Retinal pigment epithelial cell (primary cell): Measurements from ENCODE around the gene RUNX3.

Experiments used
- DNase-seq: peaks from one replicate; pipeline ENCODE4 v3.0.0-alpha.2; 2010; ENCODE audit warnings: low read depth
- H3K4me3 ChIP-seq: 2 replicates; pipeline ENCODE4 v1.5.1; 2011; ENCODE audit warnings: mild to moderate bottlenecking, low read length, control low read depth, moderate library complexity
- CTCF ChIP-seq: conservative IDR thresholded peaks from 2 replicates; pipeline ENCODE4 v1.5.1; 2011; ENCODE audit warnings: low read depth, low read length, control low read depth, inconsistent platforms

The RUNX3 gene

GRCh38 chr1:24905355-24905978 lies 24.6 kb downstream of the RUNX3 start:
- no peak overlapping the region for H3K4me3 ChIP-seq
- DNase-seq: no peak
- no peak for TF ChIP-seq CTCF

GRCh38 chr1:24904731-24905354 lies 25.2 kb downstream of the RUNX3 start:
- no peak for DNase-seq
- TF ChIP-seq CTCF: no peak
- H3K4me3 ChIP-seq: no peak overlapping the region

- DNase-seq: no peak
- TF ChIP-seq CTCF: no peak
- no peak overlapping the region for H3K4me3 ChIP-seq
These were observed 25.9 kb downstream of the RUNX3 start for GRCh38 chr1:24903955-24904730.

- no peak overlapping the region for H3K4me3 ChIP-seq
- no peak for DNase-seq
- TF ChIP-seq CTCF: no peak
These were observed 26.5 kb downstream of the RUNX3 start for GRCh38 chr1:24903560-24903954.

- no peak overlapping the region for H3K4me3 ChIP-seq
- TF ChIP-seq CTCF: no peak
- no peak for DNase-seq
These were observed 27.0 kb downstream of the RUNX3 start for GRCh38 chr1:24903011-24903461.

- DNase-seq: no peak
- TF ChIP-seq CTCF: no peak
- H3K4me3 ChIP-seq: no peak overlapping the region
These were observed 27.6 kb downstream of the RUNX3 start for GRCh38 chr1:24902471-24902891.
